Measurements from ENCODE around the gene DDIAS.

- TF ChIP-seq POLR2A (IDR thresholded peaks at IDR 0.05; ENCODE audit: low read depth, low read length) (no peak), POLR2AphosphoS5 (IDR thresholded peaks at IDR 0.05; ENCODE audit: low read depth, low read length) (no peak), TAF1 (IDR thresholded peaks at IDR 0.05; ENCODE audit: borderline replicate concordance, low read depth, low read length) (no peak)
Measured at GRCh38 chr11:82972103-82972502, 70.6 kb downstream of the DDIAS start.
